Astrocyte (in vitro differentiated cells and primary cell): ENCODE measurements around the gene CD200R1. TPM values are rescaled to one million over a fixed set of nuclear protein-coding genes. Genes with fewer than 3 reads are reported as not detected.

Source experiments
- DNase-seq: peaks from one replicate; pipeline ENCODE4 v3.0.0-alpha.2; 2010; ENCODE audit warnings: low read depth
- FAIRE-seq: peaks from 2 replicates; lab custom pipeline; 2011; peaks lifted over from hg19 to GRCh38; lab: Jason Lieb, UNC
- H2AFZ ChIP-seq: 2 replicates; pipeline ENCODE4 v1.6.0; 2012; ENCODE audit warnings: low read depth, low read length, inconsistent platforms
- H3K27ac ChIP-seq: 2 replicates; pipeline ENCODE4 v1.5.1; 2011; ENCODE audit warnings: low read depth, low read length, inconsistent platforms
- H3K27me3 ChIP-seq: 2 replicates; pipeline ENCODE4 v1.6.0; 2011; ENCODE audit warnings: low read length, inconsistent platforms; ENCODE audit not compliant: insufficient read depth
- H3K36me3 ChIP-seq: 2 replicates; pipeline ENCODE4 v1.5.1; 2011; ENCODE audit warnings: low read length, inconsistent platforms; ENCODE audit not compliant: insufficient read depth
- H3K4me1 ChIP-seq: 2 replicates; pipeline ENCODE4 v1.5.1; 2011; ENCODE audit warnings: low read length, inconsistent platforms; ENCODE audit not compliant: insufficient read depth
- H3K4me2 ChIP-seq: 2 replicates; pipeline ENCODE4 v1.6.0; 2012; ENCODE audit warnings: low read length, inconsistent platforms
- H3K4me3 ChIP-seq: 2 replicates; pipeline ENCODE4 v1.5.1; 2011; ENCODE audit warnings: low read depth, mild to moderate bottlenecking, low read length, inconsistent platforms; ENCODE audit not compliant: insufficient read depth
- H3K79me2 ChIP-seq: 2 replicates; pipeline ENCODE4 v1.6.0; 2012; ENCODE audit warnings: mild to moderate bottlenecking, low read length, inconsistent platforms; ENCODE audit not compliant: insufficient read depth
- H3K9ac ChIP-seq: 2 replicates; pipeline ENCODE4 v1.6.0; 2012; ENCODE audit warnings: mild to moderate bottlenecking, low read length, inconsistent platforms
- H3K9me3 ChIP-seq: 2 replicates; pipeline ENCODE4 v1.5.1; 2012; ENCODE audit warnings: low read depth, mild to moderate bottlenecking, low read length, inconsistent platforms; ENCODE audit not compliant: insufficient read depth
- H4K20me1 ChIP-seq: 2 replicates; pipeline ENCODE4 v1.6.0; 2012; ENCODE audit warnings: low read length, inconsistent platforms; ENCODE audit not compliant: insufficient read depth
- H3K27ac Mint-ChIP-seq: one replicate; pipeline ENCODE4 v1.8.0; 2021; ENCODE audit warnings: mild to moderate bottlenecking, mixed read lengths; ENCODE audit not compliant: unreplicated experiment
- H3K27me3 Mint-ChIP-seq: one replicate; pipeline ENCODE4 v1.8.0; 2021; ENCODE audit warnings: low read depth, mixed read lengths; ENCODE audit not compliant: unreplicated experiment
- H3K36me3 Mint-ChIP-seq: one replicate; pipeline ENCODE4 v1.8.0; 2021; ENCODE audit warnings: low read depth, mixed read lengths; ENCODE audit not compliant: unreplicated experiment
- H3K4me1 Mint-ChIP-seq: one replicate; pipeline ENCODE4 v1.8.0; 2021; ENCODE audit warnings: low read depth, mixed read lengths; ENCODE audit not compliant: unreplicated experiment
- H3K4me3 Mint-ChIP-seq: one replicate; pipeline ENCODE4 v1.8.0; 2021; ENCODE audit warnings: mild to moderate bottlenecking, moderate library complexity, mixed read lengths; ENCODE audit not compliant: unreplicated experiment
- H3K9me3 Mint-ChIP-seq: one replicate; pipeline ENCODE4 v1.8.0; 2021; ENCODE audit warnings: mild to moderate bottlenecking, mixed read lengths; ENCODE audit not compliant: unreplicated experiment
- CTCF ChIP-seq: IDR thresholded peaks from 2 replicates; pipeline ENCODE4 v1.5.1; 2011; ENCODE audit warnings: low read depth, mild to moderate bottlenecking, inconsistent platforms, low read length, moderate library complexity; ENCODE audit not compliant: insufficient read depth
- EZH2 ChIP-seq: IDR thresholded peaks from 2 replicates; pipeline ENCODE4 v1.6.1; 2012; ENCODE audit warnings: mild to moderate bottlenecking, low read length, inconsistent platforms; ENCODE audit not compliant: insufficient read depth
- total RNA-seq: library from RNA; stranded (reverse); gene quantifications from 2 replicates; pipeline ENCODE4 v1.2.1, GENCODE V29; 2021

CD200R1 gene
- total RNA-seq, 1 donor from 2014 or later: 0.39 TPM

GRCh38 chr3:112980080-112980479 is 5.2 kb upstream of the CD200R1 start:
- no peaks in the 10 kb centered on the region for H4K20me1 ChIP-seq
- no peaks in the 10 kb centered on the region for H3K4me1 ChIP-seq
- Mint-ChIP-seq H3K27me3 (peaks cover under 1% of the 10 kb centered on the region), H3K4me3 (no peak overlapping the region), H3K9me3 (no peaks in the 10 kb centered on the region), H3K36me3 (no peaks in the 10 kb centered on the region), H3K4me1 (peaks cover 5% of the 10 kb centered on the region), H3K27ac (no peak overlapping the region)
- no peak overlapping the region for H3K9ac ChIP-seq
- DNase-seq: no peak
- TF ChIP-seq EZH2 (no peak), CTCF (no peak)
- no peak overlapping the region for H3K4me2 ChIP-seq
- H2AFZ ChIP-seq: no peak overlapping the region
- no peak for FAIRE-seq
- H3K79me2 ChIP-seq: no peaks in the 10 kb centered on the region
- no peaks in the 10 kb centered on the region for H3K27me3 ChIP-seq
- no peak overlapping the region for H3K4me3 ChIP-seq
- H3K27ac ChIP-seq: no peak overlapping the region
- H3K9me3 ChIP-seq: no peaks in the 10 kb centered on the region
- H3K36me3 ChIP-seq: no peaks in the 10 kb centered on the region

- H3K9me3 Mint-ChIP-seq: no peaks in the 10 kb centered on the region
- no peaks in the 10 kb centered on the region for H3K9me3 ChIP-seq
- H3K79me2 ChIP-seq: no peaks in the 10 kb centered on the region
- H4K20me1 ChIP-seq: no peaks in the 10 kb centered on the region
- peaks cover 3% of the 10 kb centered on the region for H3K27me3 Mint-ChIP-seq
- no peaks in the 10 kb centered on the region for H3K36me3 Mint-ChIP-seq
- no peak overlapping the region for H3K27ac Mint-ChIP-seq
- no peak overlapping the region for H3K9ac ChIP-seq
- H3K27ac ChIP-seq: no peak overlapping the region
- no peaks in the 10 kb centered on the region for H3K4me1 ChIP-seq
- no peaks in the 10 kb centered on the region for H3K27me3 ChIP-seq
- no peaks in the 10 kb centered on the region for H3K36me3 ChIP-seq
- peak; percentile 12 for DNase-seq
- TF ChIP-seq CTCF (peak; percentile 73), EZH2 (no peak)
- H3K4me2 ChIP-seq: no peak overlapping the region
- no peak overlapping the region for H3K4me3 ChIP-seq
- H3K4me3 Mint-ChIP-seq: no peak overlapping the region
- FAIRE-seq: peak; percentile 17
- H3K4me1 Mint-ChIP-seq: peaks cover 5% of the 10 kb centered on the region
- H2AFZ ChIP-seq: no peak overlapping the region
Observed at GRCh38 chr3:112979244-112979832, 4.4 kb upstream of the CD200R1 start.

- Mint-ChIP-seq H3K4me3 (no peak overlapping the region), H3K9me3 (no peaks in the 10 kb centered on the region), H3K36me3 (no peaks in the 10 kb centered on the region), H3K4me1 (peaks cover 5% of the 10 kb centered on the region), H3K27me3 (peaks cover 3% of the 10 kb centered on the region), H3K27ac (no peak overlapping the region)
- no peak for TF ChIP-seq CTCF
- no peak for TF ChIP-seq EZH2
- no peak for DNase-seq
- H3K4me1 ChIP-seq: no peaks in the 10 kb centered on the region
- no peak overlapping the region for H3K27ac ChIP-seq
- FAIRE-seq: no peak
- no peak overlapping the region for H3K9ac ChIP-seq
- H3K9me3 ChIP-seq: no peaks in the 10 kb centered on the region
- H3K4me3 ChIP-seq: no peak overlapping the region
- no peak overlapping the region for H3K4me2 ChIP-seq
- H4K20me1 ChIP-seq: no peaks in the 10 kb centered on the region
- no peak overlapping the region for H2AFZ ChIP-seq
- no peaks in the 10 kb centered on the region for H3K36me3 ChIP-seq
- no peaks in the 10 kb centered on the region for H3K27me3 ChIP-seq
- H3K79me2 ChIP-seq: no peaks in the 10 kb centered on the region
Observed at GRCh38 chr3:112976953-112977352, 2.0 kb upstream of the CD200R1 start.
